ENCODE measurements around the gene SPATA21. TPM values are rescaled to one million over a fixed set of nuclear protein-coding genes. Genes with fewer than 3 reads are reported as not detected.

SPATA21 gene
- polyA plus RNA-seq, 1 donor from 2014 or later: 0.15 TPM

DNA sequence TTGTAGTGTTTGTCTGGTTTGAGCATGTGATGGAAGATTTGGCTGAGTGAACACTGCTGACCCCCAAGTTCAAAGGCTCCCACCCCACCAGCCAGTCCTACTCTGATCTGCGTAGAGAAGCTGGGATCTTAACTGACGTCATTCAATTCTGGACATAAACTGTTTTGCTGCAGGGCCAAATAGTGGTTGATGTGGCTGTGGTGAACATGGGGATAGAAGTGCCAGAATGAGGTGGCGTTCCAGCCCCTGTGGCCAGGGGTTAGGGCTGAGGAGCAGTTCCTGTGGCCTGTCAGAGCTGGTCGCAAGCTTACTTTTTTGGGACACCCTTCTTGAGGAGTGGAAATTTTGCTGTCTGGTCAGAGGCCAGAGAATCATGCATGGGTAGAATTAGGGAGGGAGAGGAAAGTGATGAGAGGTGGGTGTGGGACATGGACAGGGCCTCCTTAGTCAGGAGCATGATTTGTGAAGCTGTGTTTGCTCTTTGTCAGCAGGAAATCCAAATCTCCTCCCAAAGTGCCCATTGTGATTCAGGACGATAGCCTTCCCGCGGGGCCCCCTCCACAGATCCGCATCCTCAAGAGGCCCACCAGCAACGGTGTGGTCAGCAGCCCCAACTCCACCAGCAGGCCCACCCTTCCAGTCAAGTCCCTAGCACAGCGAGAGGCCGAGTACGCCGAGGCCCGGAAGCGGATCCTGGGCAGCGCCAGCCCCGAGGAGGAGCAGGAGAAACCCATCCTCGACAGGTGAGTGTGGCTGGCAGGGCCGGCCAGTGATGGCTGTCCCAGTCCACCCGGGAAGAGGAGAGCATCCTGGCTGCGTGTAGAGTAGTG, 44.3 kb downstream of the SPATA21 start:
- Histone ChIP-seq H3K9me2 (ENCODE audit: insufficient read depth, low read length) (no peaks in the 10 kb centered on the region), H3K4me3 (ENCODE audit: low read length) (no peak overlapping the region), H3K27ac (ENCODE audit: low read length) (no peak overlapping the region), H3K79me2 (replicated peaks; ENCODE audit: insufficient read depth, low read length) (peaks cover 31% of the 10 kb centered on the region), H3K9me3 (ENCODE audit: low read length) (no peaks in the 10 kb centered on the region), H3F3A (ENCODE audit: insufficient read depth, low read length, poor library complexity, severe bottlenecking) (no peaks in the 10 kb centered on the region), H3K9ac (ENCODE audit: low read length) (no peak overlapping the region), H2AFZ (ENCODE audit: low read depth, low read length) (no peak overlapping the region), H3K36me3 (ENCODE audit: insufficient read depth, low read length) (no peaks in the 10 kb centered on the region), H4K20me1 (ENCODE audit: insufficient read depth) (no peaks in the 10 kb centered on the region), H3K27me3 (ENCODE audit: insufficient read depth, low read depth, low read length) (no peaks in the 10 kb centered on the region), H3K4me2 (ENCODE audit: low read length) (no peak overlapping the region)
- TF ChIP-seq, protein P1, sequence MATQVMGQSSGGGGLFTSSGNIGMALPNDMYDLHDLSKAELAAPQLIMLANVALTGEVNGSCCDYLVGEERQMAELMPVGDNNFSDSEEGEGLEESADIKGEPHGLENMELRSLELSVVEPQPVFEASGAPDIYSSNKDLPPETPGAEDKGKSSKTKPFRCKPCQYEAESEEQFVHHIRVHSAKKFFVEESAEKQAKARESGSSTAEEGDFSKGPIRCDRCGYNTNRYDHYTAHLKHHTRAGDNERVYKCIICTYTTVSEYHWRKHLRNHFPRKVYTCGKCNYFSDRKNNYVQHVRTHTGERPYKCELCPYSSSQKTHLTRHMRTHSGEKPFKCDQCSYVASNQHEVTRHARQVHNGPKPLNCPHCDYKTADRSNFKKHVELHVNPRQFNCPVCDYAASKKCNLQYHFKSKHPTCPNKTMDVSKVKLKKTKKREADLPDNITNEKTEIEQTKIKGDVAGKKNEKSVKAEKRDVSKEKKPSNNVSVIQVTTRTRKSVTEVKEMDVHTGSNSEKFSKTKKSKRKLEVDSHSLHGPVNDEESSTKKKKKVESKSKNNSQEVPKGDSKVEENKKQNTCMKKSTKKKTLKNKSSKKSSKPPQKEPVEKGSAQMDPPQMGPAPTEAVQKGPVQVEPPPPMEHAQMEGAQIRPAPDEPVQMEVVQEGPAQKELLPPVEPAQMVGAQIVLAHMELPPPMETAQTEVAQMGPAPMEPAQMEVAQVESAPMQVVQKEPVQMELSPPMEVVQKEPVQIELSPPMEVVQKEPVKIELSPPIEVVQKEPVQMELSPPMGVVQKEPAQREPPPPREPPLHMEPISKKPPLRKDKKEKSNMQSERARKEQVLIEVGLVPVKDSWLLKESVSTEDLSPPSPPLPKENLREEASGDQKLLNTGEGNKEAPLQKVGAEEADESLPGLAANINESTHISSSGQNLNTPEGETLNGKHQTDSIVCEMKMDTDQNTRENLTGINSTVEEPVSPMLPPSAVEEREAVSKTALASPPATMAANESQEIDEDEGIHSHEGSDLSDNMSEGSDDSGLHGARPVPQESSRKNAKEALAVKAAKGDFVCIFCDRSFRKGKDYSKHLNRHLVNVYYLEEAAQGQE (IDR thresholded peaks at IDR 0.05; ENCODE audit: borderline replicate concordance): no peak
- TF ChIP-seq EP300 (conservative IDR thresholded peaks at IDR 0.05; ENCODE audit: poor library complexity, severe bottlenecking): no peak
- no peak for TF ChIP-seq RAD21 (conservative IDR thresholded peaks at IDR 0.05)
- no peak for TF ChIP-seq SMC3 (conservative IDR thresholded peaks at IDR 0.05; ENCODE audit: poor library complexity)
- TF ChIP-seq, protein P2, sequence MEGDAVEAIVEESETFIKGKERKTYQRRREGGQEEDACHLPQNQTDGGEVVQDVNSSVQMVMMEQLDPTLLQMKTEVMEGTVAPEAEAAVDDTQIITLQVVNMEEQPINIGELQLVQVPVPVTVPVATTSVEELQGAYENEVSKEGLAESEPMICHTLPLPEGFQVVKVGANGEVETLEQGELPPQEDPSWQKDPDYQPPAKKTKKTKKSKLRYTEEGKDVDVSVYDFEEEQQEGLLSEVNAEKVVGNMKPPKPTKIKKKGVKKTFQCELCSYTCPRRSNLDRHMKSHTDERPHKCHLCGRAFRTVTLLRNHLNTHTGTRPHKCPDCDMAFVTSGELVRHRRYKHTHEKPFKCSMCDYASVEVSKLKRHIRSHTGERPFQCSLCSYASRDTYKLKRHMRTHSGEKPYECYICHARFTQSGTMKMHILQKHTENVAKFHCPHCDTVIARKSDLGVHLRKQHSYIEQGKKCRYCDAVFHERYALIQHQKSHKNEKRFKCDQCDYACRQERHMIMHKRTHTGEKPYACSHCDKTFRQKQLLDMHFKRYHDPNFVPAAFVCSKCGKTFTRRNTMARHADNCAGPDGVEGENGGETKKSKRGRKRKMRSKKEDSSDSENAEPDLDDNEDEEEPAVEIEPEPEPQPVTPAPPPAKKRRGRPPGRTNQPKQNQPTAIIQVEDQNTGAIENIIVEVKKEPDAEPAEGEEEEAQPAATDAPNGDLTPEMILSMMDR (IDR thresholded peaks at IDR 0.05; ENCODE audit: poor library complexity, severe bottlenecking): no peak
- no peak for TF ChIP-seq EZH2 (IDR thresholded peaks at IDR 0.05; ENCODE audit: borderline replicate concordance, insufficient read depth, low read length, poor library complexity, severe bottlenecking)
- no peak for TF ChIP-seq MXI1 (conservative IDR thresholded peaks at IDR 0.05; ENCODE audit: poor library complexity, severe bottlenecking)

DNA sequence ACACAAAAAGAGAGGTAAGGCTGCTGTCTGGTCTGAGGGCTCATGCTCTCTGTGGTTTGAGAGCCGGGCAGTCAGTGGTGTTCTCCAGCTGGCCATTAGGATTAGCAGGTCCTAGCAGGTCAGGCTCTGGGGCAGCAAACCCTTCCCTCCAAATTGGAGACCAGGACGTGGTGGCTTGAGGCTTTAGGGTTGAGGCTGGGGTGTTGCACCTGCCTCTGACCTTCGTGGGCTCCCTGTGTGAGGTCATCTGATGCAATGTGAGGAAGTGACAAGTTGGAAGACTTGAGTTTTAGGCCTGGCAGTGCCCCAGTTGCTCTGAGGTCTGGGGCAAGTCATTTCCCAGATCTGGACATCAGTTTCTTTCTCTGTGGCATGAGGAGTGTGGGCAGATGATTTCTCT, 45.8 kb downstream of the SPATA21 start:
- Histone ChIP-seq H4K20me1 (ENCODE audit: insufficient read depth) (no peaks in the 10 kb centered on the region), H3K27ac (ENCODE audit: low read length) (no peak overlapping the region), H3K9ac (ENCODE audit: low read length) (no peak overlapping the region), H3K9me2 (ENCODE audit: insufficient read depth, low read length) (no peaks in the 10 kb centered on the region), H3F3A (ENCODE audit: insufficient read depth, low read length, poor library complexity, severe bottlenecking) (no peaks in the 10 kb centered on the region), H3K4me2 (ENCODE audit: low read length) (no peak overlapping the region), H2AFZ (ENCODE audit: low read depth, low read length) (no peak overlapping the region), H3K79me2 (replicated peaks; ENCODE audit: insufficient read depth, low read length) (peaks cover 39% of the 10 kb centered on the region), H3K4me3 (ENCODE audit: low read length) (no peak overlapping the region), H3K9me3 (ENCODE audit: low read length) (no peaks in the 10 kb centered on the region), H3K36me3 (ENCODE audit: insufficient read depth, low read length) (no peaks in the 10 kb centered on the region), H3K27me3 (ENCODE audit: insufficient read depth, low read depth, low read length) (no peaks in the 10 kb centered on the region)
- TF ChIP-seq SMC3 (conservative IDR thresholded peaks at IDR 0.05; ENCODE audit: poor library complexity): no peak
- TF ChIP-seq EZH2 (IDR thresholded peaks at IDR 0.05; ENCODE audit: borderline replicate concordance, insufficient read depth, low read length, poor library complexity, severe bottlenecking): no peak
- TF ChIP-seq MXI1 (conservative IDR thresholded peaks at IDR 0.05; ENCODE audit: poor library complexity, severe bottlenecking): no peak
- TF ChIP-seq, protein P1 (IDR thresholded peaks at IDR 0.05; ENCODE audit: borderline replicate concordance): no peak
- no peak for TF ChIP-seq POLR2AphosphoS5 (IDR thresholded peaks at IDR 0.05)
- TF ChIP-seq TAF1 (IDR thresholded peaks at IDR 0.05; ENCODE audit: low read depth): no peak
- TF ChIP-seq, protein P2 (IDR thresholded peaks at IDR 0.05; ENCODE audit: poor library complexity, severe bottlenecking): no peak
- TF ChIP-seq RAD21 (conservative IDR thresholded peaks at IDR 0.05): no peak
- no peak for TF ChIP-seq EP300 (conservative IDR thresholded peaks at IDR 0.05; ENCODE audit: poor library complexity, severe bottlenecking)

Data from neural cell (in vitro differentiated cells).